HepG2 (cell line): ENCODE data around the gene TAF1C. TPM values are rescaled to one million over a fixed set of nuclear protein-coding genes. Genes with fewer than 3 reads are reported as not detected.

Experiments used
- ATAC-seq: fragments of 200-7000 bp; cut with Tn5 transposase; 3 replicates; pipeline ENCODE4 v1.9.1; 2020; ENCODE audit warnings: mild to moderate bottlenecking, moderate library complexity
- BruUV-seq: library from RNA; stranded (reverse); fragments of 400-500 nt; replicated peaks from 2 replicates; lab custom pipeline; 2021; lab: Mats Ljungman, UMichigan
- CTCF ChIA-PET: fragments of 300-600 bp; formaldehyde crosslinking; extraction: SDS; loops from one replicate; lab custom pipeline; 2021; ENCODE audit warnings: low total read pairs, inconsistent platforms, low intra/inter-chr PET ratio; lab: Yijun Ruan, JAX
- POLR2A ChIA-PET: fragments of 350-600 bp; sonication (Branson Sonifier 250); formaldehyde crosslinking; loops from one replicate; lab custom pipeline; 2020; ENCODE audit warnings: antibody characterized with exemption, inconsistent platforms; lab: Yijun Ruan, JAX
- DNase-seq: peaks from one replicate; pipeline ENCODE4 v3.0.0-alpha.2; 2015; ENCODE audit warnings: low spot score
- FAIRE-seq: peaks from 3 replicates; lab custom pipeline; 2011; peaks lifted over from hg19 to GRCh38; lab: Jason Lieb, UNC
- H2AFZ ChIP-seq: one replicate; pipeline ENCODE4 v1.6.1; 2011; ENCODE audit warnings: low read length, inconsistent platforms
- H3K27ac ChIP-seq: fragments of 300-600 bp; 3 replicates; pipeline ENCODE4 v1.8.0; 2011; ENCODE audit warnings: mixed run types, mild to moderate bottlenecking, mixed read lengths, low read length, inconsistent platforms; ENCODE audit not compliant: insufficient read depth; ENCODE audit errors: extremely low read length
- H3K27me3 ChIP-seq, 2 experiments: fragments of 200-600 bp in 1 of 2; 2 replicates in 1 of 2; 3 replicates in 1 of 2; pipeline versions ENCODE4 v1.6.0 to v1.8.0; 2011; ENCODE audit warnings: low read length in 2 of 2, mild to moderate bottlenecking in 2 of 2, moderate library complexity in 2 of 2, inconsistent platforms in 1 of 2; ENCODE audit not compliant: insufficient read depth in 2 of 2, control insufficient read depth in 1 of 2
- H3K36me3 ChIP-seq, 2 experiments: fragments of 200-600 bp in 1 of 2; replicated peaks in 1 of 2; 2 replicates in 1 of 2; 3 replicates in 1 of 2; pipeline versions ENCODE4 v1.5.1 to v1.8.0; 2011; ENCODE audit warnings: low read length in 2 of 2, inconsistent platforms in 1 of 2; ENCODE audit not compliant: insufficient read depth in 2 of 2, control insufficient read depth in 1 of 2
- H3K4me1 ChIP-seq: 2 replicates; pipeline ENCODE4 v1.5.1; 2012; ENCODE audit warnings: low read length, inconsistent platforms; ENCODE audit not compliant: insufficient read depth
- H3K4me2 ChIP-seq: 2 replicates; pipeline ENCODE4 v1.6.0; 2011; ENCODE audit warnings: low read depth, low read length, inconsistent platforms
- H3K4me3 ChIP-seq, 3 experiments: fragments of 200-600 bp in 1 of 3; sonication (generic), shearing (Covaris generic) in 1 of 3; replicated peaks in 1 of 3; 2 replicates each; pipeline ENCODE4 v1.5.1; 2011 to 2016; ENCODE audit warnings: low read length in 3 of 3, inconsistent platforms in 2 of 3, low read depth in 2 of 3, mild to moderate bottlenecking in 2 of 3, control low read depth in 1 of 3, mixed read lengths in 1 of 3; ENCODE audit not compliant: insufficient read depth in 1 of 3
- H3K79me2 ChIP-seq: one replicate; pipeline ENCODE4 v1.6.1; 2011; ENCODE audit warnings: low read length, inconsistent platforms; ENCODE audit not compliant: insufficient read depth
- H3K9ac ChIP-seq: 2 replicates; pipeline ENCODE4 v1.6.0; 2011; ENCODE audit warnings: mild to moderate bottlenecking, low read depth, low read length, inconsistent platforms; ENCODE audit not compliant: insufficient read depth
- H3K9me3 ChIP-seq: 2 replicates; pipeline ENCODE4 v1.5.1; 2012; ENCODE audit warnings: mild to moderate bottlenecking, low read length
- H4K20me1 ChIP-seq: 2 replicates; pipeline ENCODE4 v1.6.0; 2011; ENCODE audit warnings: inconsistent platforms, mild to moderate bottlenecking, low read length, moderate library complexity; ENCODE audit not compliant: insufficient read depth
- CSRNP2 ChIP-seq: sonication (generic); formaldehyde crosslinking; conservative IDR thresholded peaks from 2 replicates; pipeline ENCODE4 v1.8.0; 2022; ENCODE audit warnings: low read depth, missing genetic modification reagents
- HNRNPLL ChIP-seq: fragments of 200-400 bp; formaldehyde crosslinking; IDR thresholded peaks from 2 replicates; pipeline ENCODE4 v1.6.1; 2017; ENCODE audit warnings: mild to moderate bottlenecking, low read depth, low read length; ENCODE audit not compliant: poor library complexity, severe bottlenecking
- MYC ChIP-seq: sonication (generic); formaldehyde crosslinking; IDR thresholded peaks from 2 replicates; pipeline ENCODE4 v1.9.0; 2021; ENCODE audit warnings: missing genetic modification reagents, borderline replicate concordance
- MYPOP ChIP-seq: sonication (generic); formaldehyde crosslinking; IDR thresholded peaks from 2 replicates; pipeline ENCODE4 v1.8.1; 2023; ENCODE audit warnings: mild to moderate bottlenecking, moderate library complexity, missing genetic modification reagents
- NR2F6 ChIP-seq, 2 experiments: IDR thresholded peaks; 2 replicates each; pipeline ENCODE4 v1.6.1; 2016; ENCODE audit warnings: antibody characterized with exemption in 1 of 2, mild to moderate bottlenecking in 1 of 2
- PBX3 ChIP-seq: sonication (generic); formaldehyde crosslinking; IDR thresholded peaks from 2 replicates; pipeline ENCODE4 v1.8.1; 2023; ENCODE audit warnings: missing genetic modification reagents, inconsistent platforms, borderline replicate concordance
- PRDM4 ChIP-seq: sonication (generic); formaldehyde crosslinking; IDR thresholded peaks from 2 replicates; pipeline ENCODE4 v1.9.0; 2021; ENCODE audit warnings: missing genetic modification reagents, borderline replicate concordance
- RFX1 ChIP-seq: fragments of 450-650 bp; IDR thresholded peaks from 2 replicates; pipeline ENCODE4 v1.6.1; 2017
- SOX6 ChIP-seq, 2 experiments: fragments of 450-650 bp in 1 of 2; sonication (generic) in 1 of 2; formaldehyde crosslinking in 1 of 2; IDR thresholded peaks; 2 replicates each; pipeline versions ENCODE4 v1.4.0 to v1.6.1; 2017 to 2020; ENCODE audit warnings: antibody characterized with exemption in 1 of 2, mild to moderate bottlenecking in 1 of 2, missing genetic modification reagents in 1 of 2
- SPEN ChIP-seq: sonication (generic); formaldehyde crosslinking; IDR thresholded peaks from 2 replicates; pipeline ENCODE4 v1.5.1; 2020; ENCODE audit warnings: low read depth, mild to moderate bottlenecking, missing genetic modification reagents
- XBP1 ChIP-seq: sonication (generic); formaldehyde crosslinking; IDR thresholded peaks from 2 replicates; pipeline ENCODE4 v1.5.0; 2020; ENCODE audit warnings: missing genetic modification reagents
- ZNF770 ChIP-seq: sonication (generic); formaldehyde crosslinking; IDR thresholded peaks from 2 replicates; pipeline ENCODE4 v1.5.0; 2020; ENCODE audit warnings: mild to moderate bottlenecking, missing genetic modification reagents
- ZNF777 ChIP-seq: sonication (generic); formaldehyde crosslinking; IDR thresholded peaks from 2 replicates; pipeline ENCODE4 v1.4.0; 2020; ENCODE audit warnings: missing genetic modification reagents
- WGBS: methylation state at CpG from one replicate; pipeline ENCODE4 v1.1.6; 2017; ENCODE audit warnings: low lambda C conversion rate; 5-methylcytosine and 5-hydroxymethylcytosine counted together
- in situ Hi-C: cut with HindIII; loops from 2 replicates; pipeline ENCODE4 v1.10.0; 2017; ENCODE audit warnings: low pct_unique_long_range_greater_than_20kb; ENCODE audit not compliant: extremely low pct_ligation_motif_present
- intact Hi-C: fragments of 100-400 bp; cut with micrococcal nuclease; formaldehyde crosslinking; loops from one replicate; pipeline ENCODE4 v1.10.0; 2022; ENCODE audit not compliant: unreplicated experiment
- polyA plus RNA-seq, 8 experiments: library from polyadenylated mRNA; depleted of rRNA in 3 of 8; stranded (reverse) in 7 of 8; unstranded in 1 of 8; fragments of >200 nt; fragmentation: Illumina TruSeq in 4 of 8; extraction: Trizol in 4 of 8; gene quantifications; 2 replicates each; pipeline versions ENCODE4 v1.2.1 to v1.2.3, GENCODE V29; 2011 to 2016; ENCODE audit warnings: low read depth in 4 of 8, missing spikeins in 1 of 8, mixed read lengths in 1 of 8; ENCODE audit not compliant: insufficient read depth in 1 of 8
- total RNA-seq, 5 experiments: library from RNA; depleted of rRNA; stranded (reverse); fragments of >200 nt; fragmentation: Illumina TruSeq; extraction: Trizol; gene quantifications; 2 replicates each; pipeline ENCODE4 v1.2.3, GENCODE V29; 2016; ENCODE audit warnings: low read depth in 1 of 5

TAF1C gene
- total and polyA plus RNA-seq, 2 of the 13 experiments (the other 11 are each of a cell fraction or from before 2014, with no cell fraction given) = 15.6 to 20.8 TPM

GRCh38 chr16:84191466-84191865, 4.6 kb upstream of the TAF1C start:
- Histone ChIP-seq H4K20me1 (no peaks in the 10 kb centered on the region), H3K9me3 (no peaks in the 10 kb centered on the region), H3K4me3 (no peak overlapping the region)
- in situ Hi-C loops (loop anchor here (25.0 kb wide), 1 partner anchor 229 kb away; the partner anchor contains the start of genes NECAB2 and OSGIN1), intact Hi-C loops (no loop called here)
- no peak for DNase-seq
- TF ChIP-seq CSRNP2 (CRISPR knock-in tag) (no peak), XBP1 (no peak), NR2F6 (IDR thresholded peaks at IDR 0.05) (no peak), NR2F6 (CRISPR knock-in tag; IDR thresholded peaks at IDR 0.05) (no peak), PRDM4 (CRISPR knock-in tag) (no peak), RFX1 (no peak), MYC (CRISPR knock-in tag) (no peak), SPEN (no peak), SOX6 (IDR thresholded peaks at IDR 0.05) (no peak), SOX6 (CRISPR knock-in tag; IDR thresholded peaks at IDR 0.05) (no peak), ZNF777 (CRISPR knock-in tag) (no peak), HNRNPLL (no peak), PBX3 (CRISPR knock-in tag) (no peak), MYPOP (CRISPR knock-in tag) (no peak), ZNF770 (CRISPR knock-in tag) (no peak)
- TF ChIP-seq, all 625 proteins: peak for 0
- no peak overlapping the region for H3K9ac ChIP-seq
- no peak overlapping the region for H3K4me2 ChIP-seq
- peaks cover 4% of the 10 kb centered on the region for H3K79me2 ChIP-seq
- BruUV-seq = no TSS peak
- ChIA-PET POLR2A (no interaction called here), CTCF (no interaction called here)
- WGBS = 14% methylated on average over 3 of the region's 16 CpGs
- no peaks in the 10 kb centered on the region for H3K4me1 ChIP-seq
- no peak for ATAC-seq
- no peak for FAIRE-seq
- peaks cover 11 to 39% of the 10 kb centered on the region in 2 experiments; a peak in 3 of 5 replicates for H3K27me3 ChIP-seq
- H3K27ac ChIP-seq = no peak overlapping the region
- H2AFZ ChIP-seq = no peak overlapping the region
- no peaks in the 10 kb centered on the region for H3K36me3 ChIP-seq
